NK-92 (cell line): ENCODE results near the gene CD68.
"Not testable (repeated sequence)": the region's sequence is repeated elsewhere in the genome, so short reads cannot be mapped to it uniquely, and the experiment has no call there.

Experiments
- DNase-seq: peaks from one replicate; lab custom pipeline; 2025; ENCODE audit not compliant: unreplicated experiment; lab: John Stamatoyannopoulos, UW

The CD68 gene

DNA sequence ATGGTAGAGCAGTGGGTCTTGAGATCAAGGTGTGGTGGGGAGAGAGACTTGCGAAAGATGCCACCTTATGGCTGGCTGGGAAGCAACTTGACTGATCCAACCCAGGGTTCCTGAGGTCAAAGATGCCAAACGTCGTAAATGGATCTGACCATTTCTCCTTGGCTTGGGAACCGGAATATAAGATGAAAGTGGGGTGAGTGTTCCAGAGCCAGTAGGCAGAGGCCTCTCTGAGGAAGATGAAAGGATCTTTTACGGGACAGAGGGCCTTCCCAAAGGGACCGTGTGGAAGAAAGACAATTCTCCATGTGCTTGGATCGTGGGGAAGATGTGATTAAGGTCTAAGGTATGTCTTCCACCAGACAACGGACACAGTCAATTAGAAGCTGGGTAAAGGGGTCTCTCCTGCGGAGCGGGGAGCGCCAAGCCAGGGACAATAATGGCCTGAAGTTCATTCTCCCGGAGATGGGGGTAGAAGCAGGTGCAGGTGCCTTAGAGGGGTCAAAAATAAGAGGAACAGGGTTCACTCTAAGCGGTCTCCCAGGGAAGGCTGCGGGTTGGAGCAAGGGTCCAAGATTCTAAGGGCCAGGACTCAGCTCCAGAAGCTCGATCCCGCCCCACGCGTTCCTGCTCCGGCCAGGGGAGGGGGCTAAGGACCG, 34.5 kb downstream of the CD68 start:
- no peak for DNase-seq

DNA sequence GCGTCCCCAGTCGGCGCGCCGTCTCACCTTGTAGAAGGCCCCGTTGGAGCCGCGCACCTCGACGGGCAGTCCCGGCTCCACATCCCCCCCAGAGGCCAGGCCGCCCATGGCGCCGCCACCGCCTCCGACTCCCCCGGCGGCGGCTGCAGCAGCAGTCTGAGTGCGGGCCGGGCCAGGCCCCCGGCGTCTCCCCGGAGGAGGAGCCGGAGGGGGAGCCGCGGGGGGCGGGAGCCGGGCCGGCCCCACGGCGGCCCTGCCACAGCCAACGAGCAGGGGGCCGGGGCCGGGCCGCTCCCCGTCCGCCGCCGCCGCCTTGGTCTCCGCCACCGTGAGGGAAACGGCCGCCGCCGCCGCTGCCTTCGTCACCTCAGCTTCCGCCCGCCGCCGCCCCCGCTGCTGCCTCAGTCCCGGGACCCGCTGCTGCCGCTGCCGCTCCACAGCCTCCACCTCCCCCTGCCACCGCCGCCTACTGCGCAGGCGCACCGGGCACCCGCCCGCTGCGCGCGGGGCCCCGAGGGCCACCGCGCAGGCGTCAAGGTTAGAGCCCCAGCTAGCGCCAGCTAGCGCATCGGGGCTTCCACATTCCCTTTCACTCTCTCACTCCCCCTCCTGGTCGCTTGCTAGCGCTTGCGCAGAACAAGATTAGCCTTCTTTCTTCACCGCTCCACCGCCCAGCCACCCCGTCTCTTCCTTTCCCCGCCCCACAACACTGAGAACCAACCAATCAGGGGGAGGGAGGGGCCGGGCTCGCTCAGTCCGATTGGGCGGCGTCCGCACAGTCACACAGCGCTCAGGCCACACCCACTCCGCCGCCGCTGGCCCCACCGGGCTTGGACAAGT, 35.2 kb downstream of the CD68 start, which contains the start of gene FXR2:
Gene FXR2, minus strand, starts transcription at position 473 of the 840 bp plus-strand sequence. Its CDS starts 365 bp downstream, at position 108.
- DNase-seq, result peak; percentile 95

DNA sequence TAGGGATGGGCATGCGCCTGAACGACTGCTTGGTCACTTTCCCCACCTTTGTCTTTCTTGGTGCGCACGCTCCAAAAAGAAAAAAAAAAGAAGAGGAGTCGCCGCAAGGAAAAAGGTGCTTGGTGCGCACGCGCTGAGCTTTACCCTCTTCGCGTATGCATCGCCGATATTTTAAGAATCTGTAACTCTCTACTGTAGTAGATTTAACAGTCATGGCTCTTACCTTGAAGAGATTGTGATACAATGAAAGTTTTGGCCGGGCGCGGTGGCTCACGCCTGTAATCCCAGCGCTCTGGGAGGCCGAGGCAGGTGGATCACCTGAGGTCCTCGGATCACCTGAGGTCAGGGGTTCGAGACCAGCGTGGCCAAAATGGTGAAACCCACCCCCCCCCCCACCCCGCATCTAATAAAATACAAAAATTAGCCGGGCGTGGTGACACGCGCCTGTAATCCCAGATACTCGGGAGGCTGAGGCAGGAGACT, 35.9 kb downstream of the CD68 start:
- DNase-seq, result no peak

DNA sequence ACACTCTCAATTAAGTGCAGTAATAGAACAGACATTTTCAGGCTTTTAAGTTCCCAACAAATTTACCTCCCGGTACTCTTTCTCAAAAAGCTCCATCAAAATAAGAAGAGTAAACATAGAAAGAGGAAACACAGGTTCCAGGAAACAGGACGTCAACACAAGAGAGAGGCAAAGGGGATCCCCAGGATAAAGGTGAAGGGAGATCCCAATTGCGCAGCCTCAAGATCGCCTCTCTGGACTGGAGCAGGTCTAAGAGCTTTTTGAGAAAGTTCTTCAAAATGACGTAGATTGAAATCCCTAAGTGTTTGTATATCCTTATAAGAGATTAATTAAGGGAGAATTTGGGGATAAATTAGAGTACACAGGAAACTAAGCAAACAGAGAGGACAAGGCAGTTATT, 39.2 kb downstream of the CD68 start:
- no peak for DNase-seq

DNA sequence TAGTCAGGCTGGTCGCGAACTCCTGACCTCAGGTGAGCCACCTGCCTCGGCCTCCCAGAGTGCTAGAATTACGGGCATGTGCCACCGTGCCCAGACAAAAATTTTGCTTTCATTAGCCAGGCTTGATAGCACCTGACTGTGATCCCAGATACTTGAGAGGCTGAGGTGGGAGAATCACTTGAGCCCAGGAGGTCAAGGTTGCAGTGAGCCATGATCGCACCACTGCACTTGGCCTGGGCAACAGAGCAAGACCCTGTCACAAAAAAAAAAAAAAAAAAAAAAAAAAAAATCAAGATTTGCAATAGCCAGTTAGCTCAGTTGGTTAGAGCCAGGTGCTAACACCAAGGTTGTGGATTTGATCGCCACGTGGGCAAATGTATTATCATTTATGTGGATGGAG, 41.4 kb downstream of the CD68 start:
- no peak for DNase-seq

DNA sequence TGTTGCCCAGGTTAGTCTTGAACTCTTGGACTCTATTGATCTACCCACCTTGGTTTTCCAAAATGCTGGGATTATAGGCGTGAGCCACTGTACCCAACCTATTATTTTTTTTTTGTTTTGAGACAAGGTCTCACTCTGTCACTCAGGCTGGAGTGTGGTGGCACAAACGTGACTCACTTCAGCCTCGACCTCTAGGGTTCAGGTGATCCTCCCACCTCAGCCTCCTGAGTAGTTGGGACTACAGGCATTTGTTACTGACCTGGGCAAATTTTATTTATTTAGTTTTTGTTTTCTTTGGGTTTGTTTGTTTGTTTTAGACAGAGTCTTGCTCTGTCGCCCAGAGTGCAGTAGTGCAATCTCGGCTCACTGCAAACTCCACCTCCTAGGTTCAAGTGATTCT, 44.2 kb downstream of the CD68 start:
- no peak for DNase-seq

DNA sequence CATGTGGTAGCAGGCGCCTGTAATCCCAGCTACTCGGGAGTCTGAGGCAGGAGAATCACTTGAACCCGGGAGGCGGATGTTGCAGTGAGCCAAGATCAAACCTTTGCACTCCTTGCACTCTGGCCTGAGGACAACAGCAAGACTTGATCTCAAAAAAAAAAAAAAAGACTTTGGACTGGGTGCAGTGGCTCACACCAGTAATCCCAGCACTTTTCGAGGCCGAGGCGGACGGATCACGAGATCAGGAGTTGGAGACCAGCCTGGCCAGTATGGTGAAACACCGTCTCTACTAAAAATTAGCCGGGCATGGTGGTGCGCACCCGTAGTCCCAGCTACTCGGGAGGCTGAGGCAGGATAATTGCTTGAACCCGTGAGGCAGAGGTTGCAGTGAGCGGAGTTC, 46.3 kb downstream of the CD68 start:
- not testable (repeated sequence) for DNase-seq

DNA sequence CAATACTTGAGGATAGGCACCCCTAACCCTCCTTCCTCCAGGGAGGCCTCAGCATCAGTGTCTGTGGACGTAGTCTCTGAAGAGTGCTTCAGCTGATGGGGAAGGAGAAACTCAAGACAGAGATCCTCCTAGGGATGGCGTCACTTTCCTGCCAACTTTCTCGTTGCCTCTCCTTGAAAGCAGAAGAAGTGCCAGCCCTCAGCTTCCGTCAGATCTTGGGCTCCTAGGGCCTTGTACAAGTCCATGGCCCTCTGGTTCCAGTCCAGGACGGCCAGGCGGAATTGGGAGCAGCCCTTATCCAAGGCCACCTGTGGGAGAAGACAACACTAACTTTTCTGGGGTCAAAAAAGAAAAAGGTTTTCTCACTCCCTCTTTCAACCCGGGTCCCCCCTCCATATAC, 46.9 kb downstream of the CD68 start:
- no peak for DNase-seq

DNA sequence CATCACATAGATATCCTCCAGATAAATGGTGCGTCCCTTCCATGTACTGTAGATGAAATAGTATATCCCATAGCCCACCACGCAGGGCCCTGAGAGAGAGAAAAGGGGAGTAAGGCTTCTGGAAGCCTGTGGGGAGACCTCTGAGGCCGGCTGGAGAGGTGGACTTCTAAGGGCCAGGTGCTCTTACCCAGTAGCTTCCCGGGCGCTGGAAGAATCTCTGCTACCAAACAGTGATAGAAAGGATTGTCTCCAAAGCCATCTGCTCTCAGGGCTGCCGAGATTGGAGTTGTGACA, 47.5 kb downstream of the CD68 start:
- DNase-seq, result no peak

DNA sequence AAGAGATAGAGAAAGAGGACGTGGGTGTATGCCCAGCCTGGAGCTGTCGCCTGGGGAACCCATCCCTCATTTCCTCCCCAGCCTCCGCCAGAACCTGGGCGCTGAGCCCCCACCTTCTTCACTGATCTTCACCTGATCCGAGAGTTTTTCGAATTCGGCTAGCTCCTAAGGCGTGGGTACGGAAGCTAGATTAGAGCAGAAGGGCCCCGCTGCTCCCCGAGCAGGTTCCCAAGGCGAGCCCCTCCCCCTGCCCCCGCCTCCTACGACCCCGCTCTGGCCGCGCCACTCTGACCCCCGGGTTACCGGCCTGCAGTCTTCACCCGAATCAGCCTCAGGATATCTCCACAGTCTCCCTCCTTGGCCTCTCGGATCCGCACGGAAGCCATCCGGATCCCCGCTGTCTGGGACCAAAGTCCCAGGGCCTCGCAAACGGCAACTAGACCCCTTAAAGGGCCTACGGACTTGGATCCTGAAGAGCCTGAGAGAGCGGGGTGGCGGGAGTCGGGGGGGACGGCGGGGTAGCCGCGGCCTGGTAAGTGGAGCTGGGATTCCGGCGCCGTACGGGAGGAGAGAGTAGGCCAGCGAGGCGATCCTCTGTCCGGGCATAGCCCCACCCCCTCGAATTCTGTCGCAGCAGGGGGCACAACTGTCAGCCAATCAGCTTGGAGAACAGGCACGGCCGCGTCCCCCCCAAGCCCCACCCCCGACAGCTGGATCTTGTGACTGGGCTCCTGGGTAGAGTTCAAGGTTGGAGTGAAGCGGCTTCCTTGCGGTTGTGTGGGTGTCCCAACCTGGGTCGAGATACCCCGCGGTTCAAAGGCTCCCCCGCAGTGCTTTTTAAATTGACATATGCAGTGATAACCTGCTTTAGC, 48.0 kb downstream of the CD68 start, which contains the start of gene SAT2:
Gene SAT2, minus strand, starts transcription at position 572 of the 872 bp plus-strand sequence. Its CDS starts 186 bp downstream, at position 386.
- peak; percentile 63 for DNase-seq

DNA sequence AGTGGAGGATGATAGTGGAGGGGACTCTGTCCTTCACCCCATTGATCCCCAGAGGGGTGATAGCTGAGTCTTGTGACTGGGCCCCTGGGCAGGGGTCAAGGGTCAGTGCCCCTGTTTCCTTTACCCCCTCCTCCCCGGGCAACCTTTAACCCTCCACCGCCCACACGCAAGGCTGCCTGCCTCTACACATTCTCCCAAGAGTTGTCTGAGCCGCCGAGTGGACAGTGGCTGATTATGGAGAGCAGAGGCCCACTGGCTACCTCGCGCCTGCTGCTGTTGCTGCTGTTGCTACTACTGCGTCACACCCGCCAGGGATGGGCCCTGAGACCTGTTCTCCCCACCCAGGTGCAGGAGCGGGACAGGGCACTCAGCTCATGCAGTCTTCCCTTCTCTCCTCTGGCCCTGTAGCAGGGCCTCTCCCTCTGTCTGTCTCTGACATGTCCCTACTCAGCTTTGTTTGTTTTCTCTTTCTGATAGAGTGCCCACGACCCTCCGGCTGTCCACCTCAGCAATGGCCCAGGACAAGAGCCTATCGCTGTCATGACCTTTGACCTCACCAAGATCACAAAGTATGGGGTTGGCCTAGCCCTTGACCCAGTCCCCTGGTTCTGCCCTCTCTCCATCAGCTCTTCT, 50.6 kb downstream of the CD68 start, which contains the start of gene SHBG:
Gene SHBG, plus strand, starts transcription at position 197 of the 633 bp plus-strand sequence. Its CDS starts 38 bp downstream, at position 235.
- no peak for DNase-seq
